ENCODE data around the gene NAPSA.
A peak's percentile ranks its signal among the peaks of the same experiment; 100 is the strongest.
"Not testable (repeated sequence)": the region's sequence is repeated elsewhere in the genome, so short reads cannot be mapped to it uniquely, and the experiment has no call there.

Gene NAPSA

GRCh38 chr19:50344661-50345318 is 20.6 kb downstream of the NAPSA start:
- no peak overlapping the region for H3K4me3 ChIP-seq
- TF ChIP-seq CTCF (IDR thresholded peaks at IDR 0.05), result no peak
- DNase-seq (ENCODE audit: low spot score), result no peak
- H3K27ac ChIP-seq, result no peak overlapping the region

GRCh38 chr19:50341091-50341564 is 24.3 kb downstream of the NAPSA start:
- DNase-seq (ENCODE audit: low spot score), result no peak
- TF ChIP-seq CTCF (IDR thresholded peaks at IDR 0.05), result no peak
- Histone ChIP-seq H3K4me3 (no peak overlapping the region), H3K27ac (no peak overlapping the region)

GRCh38 chr19:50340331-50340730 is 25.1 kb downstream of the NAPSA start:
- H3K27ac ChIP-seq, result no peak overlapping the region
- no peak for TF ChIP-seq CTCF (IDR thresholded peaks at IDR 0.05)
- no peak for DNase-seq (ENCODE audit: low spot score)
- no peak overlapping the region for H3K4me3 ChIP-seq

GRCh38 chr19:50337031-50337430 is 28.4 kb downstream of the NAPSA start:
- not testable (repeated sequence) for DNase-seq (ENCODE audit: low spot score); H3K27ac ChIP-seq; H3K4me3 ChIP-seq

GRCh38 chr19:50334741-50335421 is 30.6 kb downstream of the NAPSA start:
- no peak overlapping the region for H3K27ac ChIP-seq
- TF ChIP-seq CTCF (IDR thresholded peaks at IDR 0.05), result no peak
- no peak for DNase-seq (ENCODE audit: low spot score)
- no peak overlapping the region for H3K4me3 ChIP-seq

GRCh38 chr19:50333737-50334617 is 31.5 kb downstream of the NAPSA start:
- Histone ChIP-seq H3K4me3 (peak overlapping the region; percentile 74), H3K27ac (peak overlapping the region in 1 of 2 donors; percentile 70)
- DNase-seq (ENCODE audit: low spot score), result no peak
- no peak for TF ChIP-seq CTCF (IDR thresholded peaks at IDR 0.05)

DNA sequence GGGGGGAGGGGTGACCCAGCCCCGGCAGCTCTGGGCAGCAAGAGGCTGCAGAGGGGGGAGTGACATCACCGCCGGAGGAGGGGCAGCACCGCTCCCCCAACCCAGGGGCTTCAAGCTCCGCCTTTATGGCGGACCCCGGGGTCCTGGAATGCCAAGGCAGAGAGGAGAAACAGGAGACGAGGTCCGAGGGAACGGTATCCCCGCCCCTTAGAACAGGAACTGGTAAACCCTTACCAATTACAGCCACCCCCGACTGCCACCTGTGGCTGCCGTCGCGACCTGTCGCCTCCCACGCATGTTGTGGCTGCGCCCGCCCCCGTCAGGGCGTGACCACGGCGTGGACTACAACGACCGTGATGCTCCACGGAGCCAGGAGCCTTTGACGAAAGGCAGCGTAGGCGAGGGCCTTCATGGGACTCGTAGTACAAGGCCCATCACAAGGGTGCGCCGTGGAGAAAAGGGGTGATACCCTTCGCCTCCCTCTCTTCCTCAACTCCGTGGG is 32.2 kb downstream of the NAPSA start:
- no peak for TF ChIP-seq CTCF (IDR thresholded peaks at IDR 0.05)
- peak overlapping the region in 1 of 2 donors; percentile 70 for H3K27ac ChIP-seq
- H3K4me3 ChIP-seq, result peak overlapping the region; percentile 74
- no peak for DNase-seq (ENCODE audit: low spot score)
